AG10803 (cell line): ENCODE data around the gene C9orf50.

Experiments
- DNase-seq: peaks from one replicate; pipeline ENCODE4 v3.0.0; 2010; ENCODE audit warnings: low read depth
- H3K4me3 ChIP-seq: 2 replicates; pipeline ENCODE4 v1.5.1; 2011; ENCODE audit warnings: mild to moderate bottlenecking, low read length, control low read depth
- CTCF ChIP-seq: conservative IDR thresholded peaks from 2 replicates; pipeline ENCODE4 v1.5.1; 2011; ENCODE audit warnings: mild to moderate bottlenecking, low read length, control low read depth, inconsistent platforms

C9orf50 gene

GRCh38 chr9:129602598-129603415 is 18.1 kb downstream of the C9orf50 start:
- no peak overlapping the region for H3K4me3 ChIP-seq
- DNase-seq, result no peak
- TF ChIP-seq CTCF, result no peak

- no peak for DNase-seq
- no peak for TF ChIP-seq CTCF
- H3K4me3 ChIP-seq, result no peak overlapping the region
These were observed 19.7 kb downstream of the C9orf50 start for GRCh38 chr9:129601082-129601674.

GRCh38 chr9:129598089-129598596 is 22.8 kb downstream of the C9orf50 start:
- peak overlapping the region; percentile 56 for H3K4me3 ChIP-seq
- DNase-seq, result no peak
- no peak for TF ChIP-seq CTCF

- DNase-seq, result peak; percentile 57
- peak overlapping the region; percentile 56 for H3K4me3 ChIP-seq
- no peak for TF ChIP-seq CTCF
These were observed 23.4 kb downstream of the C9orf50 start for GRCh38 chr9:129597355-129598088.

- TF ChIP-seq CTCF, result no peak
- peak; percentile 69 for DNase-seq
These were observed 24.2 kb downstream of the C9orf50 start for GRCh38 chr9:129596541-129597331.

GRCh38 chr9:129595903-129596540 is 24.9 kb downstream of the C9orf50 start:
- DNase-seq, result no peak
- no peak for TF ChIP-seq CTCF
- no peak overlapping the region for H3K4me3 ChIP-seq

More at GRCh38 chr9:129596541-129597331, 24.2 kb downstream of the C9orf50 start:
- peak overlapping the region; percentile 46 for H3K4me3 ChIP-seq
